NB4 (cell line): ENCODE data around the gene SPCS1.

ENCODE experiments used
- MAX ChIP-seq: IDR thresholded peaks from 2 replicates; pipeline ENCODE4 v1.6.1; 2011; ENCODE audit warnings: low read depth, low read length
- TF ChIP-seq, protein P1 (sequence below): IDR thresholded peaks from one replicate; pipeline ENCODE4 v1.5.1; 2012; ENCODE audit warnings: low read depth, low read length

GRCh38 chr3:52721730-52722008 is 15.8 kb downstream of the SPCS1 start:
- no peak for TF ChIP-seq MAX
- TF ChIP-seq, protein P1, sequence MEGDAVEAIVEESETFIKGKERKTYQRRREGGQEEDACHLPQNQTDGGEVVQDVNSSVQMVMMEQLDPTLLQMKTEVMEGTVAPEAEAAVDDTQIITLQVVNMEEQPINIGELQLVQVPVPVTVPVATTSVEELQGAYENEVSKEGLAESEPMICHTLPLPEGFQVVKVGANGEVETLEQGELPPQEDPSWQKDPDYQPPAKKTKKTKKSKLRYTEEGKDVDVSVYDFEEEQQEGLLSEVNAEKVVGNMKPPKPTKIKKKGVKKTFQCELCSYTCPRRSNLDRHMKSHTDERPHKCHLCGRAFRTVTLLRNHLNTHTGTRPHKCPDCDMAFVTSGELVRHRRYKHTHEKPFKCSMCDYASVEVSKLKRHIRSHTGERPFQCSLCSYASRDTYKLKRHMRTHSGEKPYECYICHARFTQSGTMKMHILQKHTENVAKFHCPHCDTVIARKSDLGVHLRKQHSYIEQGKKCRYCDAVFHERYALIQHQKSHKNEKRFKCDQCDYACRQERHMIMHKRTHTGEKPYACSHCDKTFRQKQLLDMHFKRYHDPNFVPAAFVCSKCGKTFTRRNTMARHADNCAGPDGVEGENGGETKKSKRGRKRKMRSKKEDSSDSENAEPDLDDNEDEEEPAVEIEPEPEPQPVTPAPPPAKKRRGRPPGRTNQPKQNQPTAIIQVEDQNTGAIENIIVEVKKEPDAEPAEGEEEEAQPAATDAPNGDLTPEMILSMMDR: no peak
